Forelimb muscle (tissue), 1 donor: ENCODE measurements around the gene TAF9B. TPM values are rescaled to one million over a fixed set of nuclear protein-coding genes. Genes with fewer than 3 reads are reported as not detected.
"Not testable (repeated sequence)": the region's sequence is repeated elsewhere in the genome, so short reads cannot be mapped to it uniquely, and the experiment has no call there.

Source experiments
- DNase-seq: peaks from one replicate; pipeline ENCODE4 v3.0.0-alpha.2; 2013; ENCODE audit warnings: low read depth
- polyA plus RNA-seq: library from polyadenylated mRNA; unstranded; fragments of 120-200 nt; gene quantifications from one replicate; pipeline ENCODE4 v1.2.1, GENCODE V29; 2013; ENCODE audit not compliant: insufficient read length

Gene TAF9B
- polyA plus RNA-seq = 28.0 TPM

GRCh38 chrX:78139160-78140123 lies at the start of gene TAF9B:
TAF9B (minus strand) TSS chrX:78139650; CDS start chrX:78139611, 39 bp downstream.
- peak; percentile 50 for DNase-seq

- DNase-seq = no peak
These were observed 43.4 kb upstream of the TAF9B start for GRCh38 chrX:78182881-78183280.

GRCh38 chrX:78181307-78181706 lies 41.9 kb upstream of the TAF9B start:
- DNase-seq = no peak

- no peak for DNase-seq
These were observed 28.6 kb upstream of the TAF9B start for GRCh38 chrX:78168065-78168464.

GRCh38 chrX:78165425-78165824 lies 26.0 kb upstream of the TAF9B start:
- DNase-seq = no peak

GRCh38 chrX:78163175-78163574 lies 23.7 kb upstream of the TAF9B start:
- DNase-seq = not testable (repeated sequence)

- not testable (repeated sequence) for DNase-seq
These were observed 21.3 kb upstream of the TAF9B start for GRCh38 chrX:78160711-78161110.

- DNase-seq = not testable (repeated sequence)
These were observed 18.4 kb upstream of the TAF9B start for GRCh38 chrX:78157846-78158245.

- DNase-seq = not testable (repeated sequence)
These were observed 17.9 kb upstream of the TAF9B start for GRCh38 chrX:78157373-78157772.

- DNase-seq = not testable (repeated sequence)
These were observed 7.6 kb upstream of the TAF9B start for GRCh38 chrX:78147002-78147540.

- no peak for DNase-seq
These were observed 756 bp upstream of the TAF9B start for GRCh38 chrX:78140206-78140605.

- DNase-seq = no peak
These were observed 6.1 kb downstream of the TAF9B start for GRCh38 chrX:78133238-78133960.

- DNase-seq = no peak
These were observed 8.3 kb downstream of the TAF9B start for GRCh38 chrX:78131117-78131516.

- no peak for DNase-seq
These were observed 9.1 kb downstream of the TAF9B start for GRCh38 chrX:78130396-78130795.

- DNase-seq = no peak
These were observed 9.7 kb downstream of the TAF9B start for GRCh38 chrX:78129714-78130113.

- not testable (repeated sequence) for DNase-seq
These were observed 13.7 kb downstream of the TAF9B start for GRCh38 chrX:78125781-78126180.

GRCh38 chrX:78125148-78125547 lies 14.3 kb downstream of the TAF9B start:
- DNase-seq = no peak

GRCh38 chrX:78124307-78124706 lies 15.1 kb downstream of the TAF9B start:
- DNase-seq = no peak

- DNase-seq = no peak
These were observed 16.3 kb downstream of the TAF9B start for GRCh38 chrX:78123190-78123589.

GRCh38 chrX:78119521-78120227 lies 19.8 kb downstream of the TAF9B start:
- DNase-seq = no peak

GRCh38 chrX:78118628-78119027 lies 20.8 kb downstream of the TAF9B start:
- DNase-seq = no peak

GRCh38 chrX:78116766-78117165 lies 22.7 kb downstream of the TAF9B start:
- DNase-seq = no peak
